Measurements from ENCODE around the gene DGAT2.
A peak's percentile ranks its signal among the peaks of the same experiment; 100 is the strongest.
"Not testable (repeated sequence)": the region's sequence is repeated elsewhere in the genome, so short reads cannot be mapped to it uniquely, and the experiment has no call there.

The DGAT2 gene, protein sequence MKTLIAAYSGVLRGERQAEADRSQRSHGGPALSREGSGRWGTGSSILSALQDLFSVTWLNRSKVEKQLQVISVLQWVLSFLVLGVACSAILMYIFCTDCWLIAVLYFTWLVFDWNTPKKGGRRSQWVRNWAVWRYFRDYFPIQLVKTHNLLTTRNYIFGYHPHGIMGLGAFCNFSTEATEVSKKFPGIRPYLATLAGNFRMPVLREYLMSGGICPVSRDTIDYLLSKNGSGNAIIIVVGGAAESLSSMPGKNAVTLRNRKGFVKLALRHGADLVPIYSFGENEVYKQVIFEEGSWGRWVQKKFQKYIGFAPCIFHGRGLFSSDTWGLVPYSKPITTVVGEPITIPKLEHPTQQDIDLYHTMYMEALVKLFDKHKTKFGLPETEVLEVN

DNA sequence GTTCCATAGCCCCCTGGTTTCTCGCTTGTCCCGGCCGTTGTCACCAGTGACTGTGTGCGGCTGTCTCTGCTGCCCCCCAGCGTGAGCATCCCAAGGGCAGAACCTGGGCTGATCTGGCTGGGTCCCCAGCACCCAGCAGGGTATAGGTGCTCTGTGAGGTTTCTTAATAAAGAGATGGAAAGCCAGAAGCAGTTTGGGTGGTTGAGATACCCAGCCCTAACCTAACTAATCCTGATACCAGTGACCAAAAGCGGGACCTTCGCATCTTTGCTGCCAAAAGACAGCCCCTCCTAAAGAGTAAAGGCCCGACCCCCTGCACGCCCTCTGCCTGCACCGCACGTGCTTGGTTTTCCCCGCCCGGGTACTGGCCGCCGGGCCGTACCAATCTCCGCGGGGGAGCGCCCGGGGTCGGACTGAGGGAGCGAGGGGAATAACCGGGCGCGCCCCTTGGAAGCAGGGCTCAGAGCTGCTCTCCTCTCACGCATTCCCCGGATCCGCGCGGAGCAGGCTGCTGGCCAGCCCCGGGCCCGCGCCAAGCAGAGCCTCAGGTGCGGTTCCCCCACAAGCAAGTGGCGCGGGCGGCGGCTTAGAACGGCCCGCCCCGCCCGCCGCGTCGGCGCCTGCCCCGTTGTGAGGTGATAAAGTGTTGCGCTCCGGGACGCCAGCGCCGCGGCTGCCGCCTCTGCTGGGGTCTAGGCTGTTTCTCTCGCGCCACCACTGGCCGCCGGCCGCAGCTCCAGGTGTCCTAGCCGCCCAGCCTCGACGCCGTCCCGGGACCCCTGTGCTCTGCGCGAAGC lies at the start of gene DGAT2:
TSS of gene DGAT2 (plus strand) at position 667 of the 797 bp plus-strand sequence. CDS start 214 bp downstream, outside the sequence.
- peak; percentile 85 for DNase-seq

DNA sequence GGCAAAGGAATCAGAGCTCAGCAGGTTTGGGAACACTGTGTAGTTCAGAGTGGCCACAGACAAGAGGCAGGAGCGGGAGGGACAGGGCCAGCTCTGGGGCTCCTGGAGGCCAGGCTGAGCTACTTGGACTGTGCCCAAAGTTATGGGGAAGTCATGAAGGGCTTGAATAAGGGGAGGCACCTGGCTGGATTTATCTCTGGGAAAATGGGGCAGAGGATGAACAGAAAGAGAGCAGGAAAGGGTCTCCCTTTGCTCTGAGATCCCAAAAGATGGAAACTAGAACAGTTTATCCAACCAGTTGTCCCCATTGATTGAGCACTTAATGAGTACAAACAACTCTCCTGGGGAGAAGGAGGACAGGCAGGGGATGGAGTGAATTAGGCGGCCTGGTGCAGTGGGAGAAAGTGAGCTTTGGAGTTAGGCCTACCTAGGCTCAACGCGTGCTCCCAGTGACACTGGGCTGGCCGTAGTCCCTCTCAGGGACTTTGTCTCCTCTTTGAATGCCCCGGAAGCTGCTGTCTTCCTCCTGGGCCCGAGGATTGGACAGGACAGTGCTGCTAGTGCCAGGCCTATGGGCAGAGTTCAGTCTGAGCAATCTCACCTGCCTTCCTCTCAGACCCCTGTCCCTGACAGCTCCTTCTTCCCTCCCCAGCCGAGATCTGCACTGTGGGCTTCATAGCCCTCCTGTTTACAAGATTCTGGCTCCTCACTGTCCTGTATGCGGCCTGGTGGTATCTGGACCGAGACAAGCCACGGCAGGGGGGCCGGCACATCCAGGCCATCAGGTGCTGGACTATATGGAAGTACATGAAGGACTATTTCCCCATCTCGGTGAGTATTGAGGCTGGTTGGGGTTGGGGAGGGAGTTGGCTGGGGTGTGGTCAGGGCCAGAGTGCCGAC lies 49.0 kb upstream of the DGAT2 start:
- DNase-seq: no peak

DNA sequence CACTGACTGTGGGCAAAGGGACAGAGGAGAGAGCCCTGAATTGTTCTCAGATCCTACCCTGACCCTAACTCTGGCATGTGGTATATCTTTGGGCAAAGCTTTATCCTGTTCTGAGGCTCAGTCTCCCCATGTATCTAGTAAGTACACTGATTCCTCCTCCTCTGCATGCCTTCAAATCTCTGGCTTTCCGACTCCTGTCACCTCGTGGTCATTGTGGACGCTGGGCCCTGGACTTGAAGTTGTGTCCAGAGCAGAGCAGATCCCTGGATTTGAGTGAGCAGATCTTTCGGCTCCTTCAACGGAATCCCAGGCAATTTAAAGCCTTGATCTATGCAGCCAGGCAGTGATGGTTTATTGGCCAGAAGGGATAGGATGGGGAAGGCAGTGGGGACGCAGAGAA lies 47.9 kb upstream of the DGAT2 start:
- no peak for DNase-seq

DNA sequence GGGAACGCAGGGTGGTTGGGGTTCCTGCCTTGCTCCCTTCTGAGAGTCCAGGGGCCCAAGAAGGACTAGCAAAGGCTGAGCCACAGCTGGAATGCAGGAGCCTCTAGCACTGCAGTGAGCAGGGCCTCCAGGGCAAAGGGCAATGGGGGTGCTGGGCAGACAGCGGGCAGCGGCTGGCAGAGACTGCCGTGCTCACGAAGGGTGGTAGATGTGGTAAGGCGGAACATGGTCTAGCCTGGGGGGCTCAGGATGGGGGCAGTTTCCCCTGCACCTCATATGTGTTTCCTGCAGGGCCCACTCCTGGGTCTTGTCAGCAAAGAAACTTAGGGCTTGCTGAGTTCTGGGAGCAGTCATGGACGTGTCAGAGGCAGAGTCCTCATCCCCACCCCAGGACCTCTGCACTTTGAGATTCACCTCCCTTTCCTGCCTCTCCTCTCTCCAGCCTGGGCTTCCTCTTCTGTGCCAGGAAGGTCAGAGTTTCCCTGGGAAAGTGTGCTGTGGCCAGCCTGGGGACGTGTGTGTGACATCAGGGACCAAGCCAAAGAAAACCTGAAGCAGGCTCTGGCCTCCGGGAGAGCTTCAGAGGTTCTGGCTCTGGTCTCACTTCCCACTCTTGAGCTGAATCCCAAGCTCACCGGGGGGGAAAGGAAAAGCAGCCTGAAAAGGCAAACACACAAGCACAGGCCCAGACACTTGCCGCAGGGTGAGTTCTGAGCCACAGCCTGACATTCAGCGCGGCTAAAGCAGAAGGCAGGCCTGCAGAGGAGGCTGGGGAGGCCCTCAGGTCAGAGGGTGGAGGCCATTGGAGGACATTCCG lies 46.5 kb upstream of the DGAT2 start:
- no peak for DNase-seq

DNA sequence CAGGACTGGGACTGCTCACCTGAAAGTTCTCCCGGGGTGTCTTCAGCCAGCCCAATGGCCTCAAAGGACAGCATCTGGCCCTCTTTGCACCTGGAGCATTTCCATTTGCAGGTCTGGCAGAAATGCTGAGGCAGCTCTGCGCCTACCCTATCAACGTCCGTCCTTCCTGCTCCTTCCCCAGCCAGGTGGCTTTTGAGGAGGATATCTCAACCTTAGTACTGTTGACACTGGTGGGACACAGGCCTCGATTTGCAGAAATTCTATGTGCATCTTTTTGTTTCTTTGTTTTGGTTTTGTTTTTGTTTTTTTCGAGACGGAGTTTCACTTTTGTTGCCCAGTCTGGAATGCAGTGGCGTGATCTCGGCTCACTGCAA lies 45.9 kb upstream of the DGAT2 start:
- no peak for DNase-seq

DNA sequence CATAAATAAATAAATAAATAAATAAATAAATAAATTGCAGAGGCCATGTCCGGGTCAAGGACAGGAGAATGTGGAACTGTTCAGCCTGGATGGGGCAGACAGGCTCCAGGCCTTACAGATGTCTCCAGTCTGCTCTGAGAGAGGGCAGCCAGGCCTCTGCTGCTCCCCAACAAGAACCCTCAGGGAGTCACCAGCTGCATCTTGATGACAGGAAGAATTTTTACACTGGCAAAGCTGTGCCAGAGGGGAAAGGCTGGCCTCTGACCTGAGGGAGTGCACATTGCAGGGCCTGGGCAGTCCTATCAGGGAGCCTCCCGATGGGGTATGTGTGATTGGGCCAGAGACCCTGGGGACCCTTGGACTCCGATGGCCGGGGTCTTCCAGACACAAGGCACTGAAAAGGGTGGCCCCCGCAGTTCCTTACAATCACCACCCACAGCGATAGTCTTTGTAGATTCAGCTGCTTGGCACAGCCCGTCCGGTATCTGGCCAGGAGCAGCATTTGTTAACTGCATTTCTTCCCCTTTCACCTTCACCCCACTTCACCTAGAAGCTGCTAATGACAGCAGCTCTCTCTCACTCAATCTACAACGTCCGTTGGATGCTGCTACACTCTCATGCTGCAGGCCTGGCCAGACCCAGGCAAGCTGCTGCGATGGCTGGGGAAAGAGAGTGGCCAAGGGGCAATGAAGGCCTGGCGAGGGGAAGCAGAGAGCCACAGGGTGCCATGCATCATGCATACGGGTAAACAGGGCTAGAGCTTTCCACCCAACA lies 42.8 kb upstream of the DGAT2 start:
- DNase-seq: no peak

DNA sequence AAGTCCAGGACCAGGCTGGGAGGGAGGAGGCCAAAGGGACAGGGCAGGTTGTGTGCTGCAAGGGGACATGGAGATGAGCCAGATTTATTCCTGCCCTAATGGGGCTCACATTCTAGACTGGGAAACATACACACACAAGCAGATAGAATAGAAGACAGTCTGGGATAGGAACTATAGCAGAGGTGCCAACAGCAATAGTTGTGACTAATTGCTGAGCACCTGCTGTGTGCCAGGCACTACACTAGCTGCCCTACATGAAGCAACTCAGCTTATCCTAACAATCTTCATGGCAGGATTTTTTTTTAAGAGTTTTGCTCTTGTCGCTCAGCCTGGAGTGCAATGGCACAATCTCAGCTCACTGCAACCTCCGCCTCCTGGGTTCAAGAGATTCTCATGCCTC lies 39.6 kb upstream of the DGAT2 start:
- no peak for DNase-seq

DNA sequence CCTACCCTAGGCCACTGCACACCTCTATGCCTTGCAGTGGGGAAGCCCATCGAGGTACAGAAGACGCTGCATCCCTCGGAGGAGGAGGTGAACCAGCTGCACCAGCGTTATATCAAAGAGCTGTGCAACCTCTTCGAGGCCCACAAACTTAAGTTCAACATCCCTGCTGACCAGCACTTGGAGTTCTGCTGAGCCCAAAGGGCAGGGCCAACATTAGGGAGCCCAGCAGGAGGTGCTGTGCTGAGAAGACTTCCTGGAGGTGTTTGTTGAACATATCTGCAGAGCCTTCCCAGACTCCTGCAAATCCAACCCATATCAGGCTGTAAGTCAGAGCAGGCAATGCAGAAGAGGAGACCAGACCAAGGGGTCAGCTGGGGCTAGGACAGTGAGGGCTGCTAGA lies 37.5 kb upstream of the DGAT2 start:
- no peak for DNase-seq

DNA sequence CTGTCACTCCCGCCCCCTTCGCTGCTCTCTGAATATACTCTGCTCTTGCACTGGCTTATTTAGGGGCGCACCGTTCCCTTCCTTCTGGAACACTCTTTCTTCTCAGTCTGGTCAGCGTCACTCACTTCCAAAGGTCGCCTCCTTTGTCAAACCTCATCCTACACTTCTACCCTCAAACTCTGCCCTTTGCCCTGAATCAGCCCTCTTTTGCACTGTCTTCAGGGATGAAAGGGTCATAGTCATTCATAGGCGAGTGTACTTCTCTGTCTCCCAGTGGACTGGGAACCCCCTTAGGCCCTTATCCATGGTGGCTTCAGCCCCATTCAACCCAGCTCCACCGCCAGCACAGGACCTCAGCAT lies 35.5 kb upstream of the DGAT2 start:
- DNase-seq: no peak

DNA sequence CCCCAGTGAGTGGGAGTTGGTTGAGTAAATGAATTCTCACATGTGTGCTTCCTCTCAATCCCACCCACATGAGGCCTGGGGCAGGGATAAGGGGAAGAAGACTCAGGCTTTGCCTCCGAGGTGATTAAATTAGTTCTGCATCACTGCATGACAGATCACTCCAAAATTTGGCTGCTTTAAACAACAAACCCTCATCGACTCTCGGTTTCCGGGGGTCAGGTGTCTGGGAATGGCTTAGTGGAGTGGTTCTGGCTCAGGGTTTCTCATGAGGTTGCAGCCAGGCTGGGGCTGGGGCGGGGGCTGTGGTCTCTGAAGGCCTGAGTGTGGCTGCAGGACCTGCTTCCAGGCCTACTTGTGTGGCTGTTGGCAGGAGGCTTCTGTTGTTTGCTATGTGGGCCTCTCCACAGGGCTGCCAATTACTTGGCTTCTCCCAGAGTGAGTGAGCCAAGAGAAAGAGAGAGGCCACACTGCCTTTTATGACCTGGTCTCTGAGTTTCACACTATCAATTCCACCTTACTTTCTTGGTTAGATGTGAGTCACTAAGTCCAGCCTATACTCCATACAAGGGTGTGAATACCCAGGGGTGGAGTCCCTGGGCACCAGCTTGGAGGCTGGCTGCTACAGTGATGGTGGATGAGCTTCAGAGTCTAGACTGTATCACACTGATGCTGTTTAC lies 35.0 kb upstream of the DGAT2 start:
- no peak for DNase-seq

DNA sequence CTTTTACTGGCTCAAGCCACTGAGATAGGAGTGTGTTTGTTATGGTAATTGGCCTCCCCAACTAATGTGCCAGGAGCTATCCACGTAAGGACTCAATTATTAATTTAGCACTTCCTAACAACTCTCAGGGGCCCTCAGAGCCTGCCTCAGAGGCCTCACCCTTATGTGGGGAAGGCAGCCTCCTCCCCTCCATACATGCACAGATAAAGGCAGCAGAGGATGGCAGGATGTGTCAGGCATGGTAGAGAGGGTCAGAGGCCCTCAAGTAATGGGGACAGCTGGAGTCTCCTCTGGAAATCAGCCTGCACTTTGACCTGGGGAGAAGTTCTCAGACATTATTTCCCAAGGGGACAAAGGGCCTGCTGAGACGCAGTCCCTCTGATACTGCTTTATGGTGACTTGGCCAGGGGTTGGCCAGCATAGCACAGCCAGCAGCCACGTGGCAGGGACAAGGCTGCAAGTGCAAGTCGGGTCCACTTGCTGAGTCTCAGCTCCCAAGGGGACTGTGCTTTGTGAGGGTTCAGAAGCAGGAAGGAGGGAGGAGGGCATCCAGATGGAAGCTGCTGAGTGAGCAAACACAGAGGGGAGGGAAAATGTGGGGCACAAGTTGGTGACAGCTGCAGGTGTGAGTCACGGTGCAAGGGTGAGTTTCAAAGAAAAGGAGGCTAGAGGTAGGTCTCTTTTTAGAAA lies 33.9 kb upstream of the DGAT2 start:
- no peak for DNase-seq

DNA sequence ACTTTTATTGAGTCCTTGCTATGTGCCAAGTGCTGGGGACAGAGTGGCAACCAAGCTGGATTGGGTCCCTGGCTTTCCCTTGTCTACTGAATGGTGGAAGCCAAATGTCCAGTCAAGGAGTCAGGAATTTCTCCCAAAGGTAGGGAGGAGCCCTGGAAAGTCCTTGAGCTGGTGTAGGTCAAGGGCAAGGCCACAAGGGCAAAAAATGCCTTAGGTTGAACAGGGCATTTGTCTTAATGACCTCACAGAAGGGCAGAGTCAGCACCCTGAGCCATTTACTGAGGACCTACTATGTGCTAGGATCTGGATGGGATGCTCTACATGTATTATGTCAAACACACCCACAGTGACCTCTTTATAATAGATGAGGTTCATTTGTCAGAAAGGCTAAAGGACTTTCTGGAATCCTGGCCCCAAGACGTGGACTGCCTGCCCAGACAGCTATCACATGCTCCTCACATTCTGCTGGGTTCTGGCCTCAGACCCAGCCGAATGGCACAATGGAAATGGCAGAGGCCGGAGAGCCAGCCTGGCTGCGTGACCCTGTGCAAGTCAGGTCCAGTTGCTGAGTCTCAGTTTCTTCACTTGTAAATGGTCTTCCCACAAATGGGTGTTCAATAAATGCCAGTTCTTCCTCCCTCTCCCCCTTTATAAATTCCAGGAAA lies 33.3 kb upstream of the DGAT2 start:
- DNase-seq: no peak

DNA sequence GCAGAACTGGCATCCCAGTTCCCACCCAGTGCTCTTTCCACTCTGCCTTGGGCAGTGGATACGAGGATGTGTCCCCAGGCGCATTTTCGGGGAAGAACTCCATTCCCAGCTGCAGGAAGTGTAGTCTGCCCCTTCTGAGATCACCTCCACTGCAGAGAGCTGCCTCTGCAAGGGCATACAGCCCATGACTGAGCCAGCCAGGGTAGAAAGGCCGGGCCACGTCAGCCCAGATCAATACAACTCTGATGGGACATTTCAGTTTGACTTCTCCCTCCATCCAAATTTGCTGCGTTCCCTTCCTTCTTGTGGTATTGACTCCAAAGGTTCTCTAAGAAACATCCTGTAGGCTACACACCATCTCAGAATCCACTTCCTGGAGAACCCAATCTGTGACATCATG lies 31.3 kb upstream of the DGAT2 start:
- no peak for DNase-seq

DNA sequence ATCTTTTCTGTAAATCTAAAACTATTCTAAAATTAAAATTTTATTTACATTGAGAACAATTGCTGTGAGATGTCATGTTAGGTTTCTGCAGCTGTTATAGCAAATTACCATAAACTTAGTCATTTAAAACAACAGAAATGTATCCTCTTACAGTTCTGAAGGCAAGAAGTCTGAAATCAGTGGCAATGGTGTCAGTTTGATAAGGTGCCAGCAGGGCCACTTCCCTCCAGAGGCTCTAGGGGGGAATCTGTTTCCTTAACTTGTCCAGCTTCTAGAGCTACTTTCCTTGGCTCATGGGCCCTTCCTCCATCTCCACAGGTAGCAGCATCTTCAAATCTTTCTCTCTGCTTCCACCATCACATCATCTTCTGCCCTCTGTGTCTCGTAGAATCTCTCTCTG lies 27.9 kb upstream of the DGAT2 start:
- no peak for DNase-seq

DNA sequence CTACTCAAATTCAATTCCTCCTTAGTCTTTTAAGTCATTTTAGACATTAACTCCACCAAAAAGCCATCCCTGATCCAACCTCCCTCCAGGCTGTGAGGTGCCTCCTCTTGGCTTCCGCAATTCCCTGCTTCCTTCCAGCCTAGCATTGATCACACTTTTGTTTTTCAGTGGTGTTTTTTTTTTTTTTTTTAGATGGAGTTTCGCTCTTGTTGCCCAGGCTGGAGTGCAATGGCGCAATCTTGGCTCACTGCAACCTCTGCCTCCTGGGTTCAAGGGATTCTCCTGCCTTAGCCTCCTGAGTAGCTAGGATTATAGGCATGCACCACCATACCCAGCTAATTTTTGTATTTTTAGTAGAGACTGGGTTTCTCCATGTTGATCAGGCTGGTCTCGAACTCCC lies 25.4 kb upstream of the DGAT2 start:
- DNase-seq: not testable (repeated sequence)

DNA sequence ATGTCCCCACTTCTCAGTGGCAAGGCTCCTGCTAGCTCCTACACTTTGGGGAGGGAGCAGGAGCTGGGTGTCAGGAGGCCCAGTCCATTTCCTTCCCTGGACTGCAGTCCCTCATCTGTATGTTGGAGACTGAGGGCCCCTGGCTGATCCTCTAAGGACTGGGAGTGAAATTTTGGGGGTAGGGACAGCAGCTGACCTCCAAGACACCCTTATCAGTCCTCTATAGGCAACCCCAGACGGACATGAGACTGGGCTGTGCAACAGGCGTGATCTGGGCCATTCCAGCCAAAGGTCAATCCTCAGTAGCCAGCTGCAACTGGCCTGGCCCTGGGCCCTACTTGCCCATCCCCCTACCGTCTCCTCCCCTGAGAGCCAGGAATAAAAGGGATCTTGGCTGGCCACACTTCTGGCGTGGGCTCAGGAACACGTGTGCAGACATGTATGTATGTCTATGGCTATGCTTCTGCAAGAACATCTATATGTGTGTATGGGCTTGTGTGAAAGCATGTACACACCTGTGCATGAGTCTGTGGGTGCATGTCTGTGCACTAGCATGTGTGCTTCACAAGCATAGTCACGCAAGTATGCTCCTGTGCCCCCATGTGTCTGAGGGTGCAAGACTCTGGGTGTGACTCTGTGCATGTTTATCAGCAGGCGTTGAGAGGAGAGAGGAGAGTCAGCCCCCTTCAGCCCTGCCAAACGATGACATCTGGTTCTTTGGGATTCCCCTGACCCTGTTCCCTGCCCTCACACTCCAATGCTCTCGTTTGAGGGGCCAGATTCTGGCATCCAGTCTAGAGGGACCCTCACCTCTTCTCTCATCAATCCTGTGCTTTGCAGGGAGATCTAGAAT lies 24.6 kb upstream of the DGAT2 start:
- no peak for DNase-seq

DNA sequence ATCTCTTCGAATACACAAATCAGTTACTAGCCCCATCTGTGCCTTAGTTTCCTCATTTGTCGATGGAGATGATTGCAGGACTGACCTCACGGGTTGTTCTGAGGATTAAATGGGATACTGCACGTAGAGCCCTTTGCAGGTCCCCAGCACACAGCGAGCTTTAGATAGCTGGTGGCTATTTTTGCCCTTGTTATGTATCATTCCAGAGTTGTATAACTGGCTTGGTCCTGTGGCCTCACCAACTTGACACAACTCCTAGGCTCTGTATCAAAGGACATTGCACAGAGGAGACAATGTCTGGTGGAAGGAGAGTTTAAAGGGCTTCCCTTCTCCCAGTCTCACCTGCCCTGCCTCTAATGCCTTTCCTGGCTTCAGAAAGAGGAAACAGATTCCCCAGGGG lies 22.8 kb upstream of the DGAT2 start:
- no peak for DNase-seq

DNA sequence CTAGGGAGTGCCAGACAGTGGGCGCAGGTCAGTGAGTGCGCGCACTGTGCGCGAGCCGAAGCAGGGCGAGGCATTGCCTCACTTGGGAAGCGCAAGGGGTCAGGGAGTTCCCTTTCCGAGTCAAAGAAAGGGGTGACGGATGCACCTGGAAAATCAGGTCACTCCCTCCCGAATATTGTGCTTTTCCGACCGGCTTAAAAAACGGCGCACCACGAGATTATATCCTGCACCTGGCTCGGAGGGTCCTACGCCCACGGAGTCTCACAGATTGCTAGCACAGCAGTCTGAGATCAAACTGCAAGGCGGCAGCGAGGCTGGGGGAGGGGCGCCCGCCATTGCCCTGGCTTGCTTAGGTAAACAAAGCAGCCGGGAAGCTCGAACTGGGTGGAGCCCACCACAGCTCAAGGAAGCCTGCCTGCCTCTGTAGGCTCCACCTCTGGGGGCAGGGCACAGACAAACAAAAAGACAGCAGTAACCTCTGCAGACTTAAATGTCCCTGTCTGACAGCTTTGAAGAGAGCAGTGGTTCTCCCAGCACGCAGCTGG lies 19.8 kb upstream of the DGAT2 start:
- DNase-seq: not testable (repeated sequence)

DNA sequence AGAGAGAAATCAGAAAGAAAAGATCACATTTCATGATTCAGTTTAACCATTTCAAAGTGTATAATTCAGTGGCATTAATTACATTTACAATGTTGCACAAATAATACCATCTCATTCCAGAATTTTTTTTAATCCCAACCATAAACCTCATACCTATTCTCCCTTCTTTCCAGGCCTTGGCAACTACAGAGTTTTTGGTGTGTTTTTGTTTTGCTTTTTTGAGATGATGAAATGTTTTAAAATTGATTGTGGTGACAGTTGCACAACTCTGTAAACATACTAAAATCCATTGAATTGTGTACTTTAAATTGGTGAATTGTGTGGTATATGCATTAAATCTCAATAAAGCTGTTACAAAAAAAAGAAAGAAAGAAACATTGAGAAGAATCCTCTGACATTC lies 13.6 kb upstream of the DGAT2 start:
- not testable (repeated sequence) for DNase-seq
